Renal cortical epithelial cell (primary cell): ENCODE measurements around the gene SERPINE2. TPM values are rescaled to one million over a fixed set of nuclear protein-coding genes. Genes with fewer than 3 reads are reported as not detected.

Experiments
- DNase-seq: peaks from one replicate; pipeline ENCODE4 v3.0.0-alpha.2; 2011; ENCODE audit warnings: low read depth
- total RNA-seq: library from RNA; depleted of rRNA; stranded (reverse); fragments of >200 nt; gene quantifications from 2 replicates; pipeline ENCODE4 v1.2.3, GENCODE V29; 2014

Gene SERPINE2
- total RNA-seq, 1 donor from 2014 or later = 207 TPM

- DNase-seq = no peak
These were observed 7.7 kb upstream of the SERPINE2 start for GRCh38 chr2:224046752-224047151.

- no peak for DNase-seq
These were observed 3.2 kb upstream of the SERPINE2 start for GRCh38 chr2:224042191-224042696.

- DNase-seq = no peak
These were observed 2.5 kb upstream of the SERPINE2 start for GRCh38 chr2:224041554-224041953.

- no peak for DNase-seq
These were observed 1.7 kb upstream of the SERPINE2 start for GRCh38 chr2:224040753-224041152.

- no peak for DNase-seq
These were observed 819 bp upstream of the SERPINE2 start for GRCh38 chr2:224039770-224040440.

GRCh38 chr2:224038830-224039079, 331 bp downstream of the SERPINE2 start:
- no peak for DNase-seq

GRCh38 chr2:224038049-224038829, 847 bp downstream of the SERPINE2 start:
- DNase-seq = peak; percentile 19

GRCh38 chr2:224036731-224037361, 2.2 kb downstream of the SERPINE2 start:
- DNase-seq = no peak

GRCh38 chr2:224034017-224034416, 5.1 kb downstream of the SERPINE2 start:
- DNase-seq = no peak

- no peak for DNase-seq
These were observed 5.5 kb downstream of the SERPINE2 start for GRCh38 chr2:224033601-224034000.

- DNase-seq = no peak
These were observed 6.8 kb downstream of the SERPINE2 start for GRCh38 chr2:224032283-224032682.

- no peak for DNase-seq
These were observed 7.6 kb downstream of the SERPINE2 start for GRCh38 chr2:224031358-224031970.

GRCh38 chr2:224030786-224031185, 8.3 kb downstream of the SERPINE2 start:
- DNase-seq = peak; percentile 21

GRCh38 chr2:224029876-224030275, 9.2 kb downstream of the SERPINE2 start:
- DNase-seq = no peak

- DNase-seq = no peak
These were observed 11.2 kb downstream of the SERPINE2 start for GRCh38 chr2:224027931-224028330.

- no peak for DNase-seq
These were observed 12.0 kb downstream of the SERPINE2 start for GRCh38 chr2:224027070-224027469.

- DNase-seq = no peak
These were observed 13.2 kb downstream of the SERPINE2 start for GRCh38 chr2:224025874-224026273.

GRCh38 chr2:224024270-224024669, 14.8 kb downstream of the SERPINE2 start:
- no peak for DNase-seq

- peak; percentile 91 for DNase-seq
These were observed 15.9 kb downstream of the SERPINE2 start for GRCh38 chr2:224023188-224023587.

- DNase-seq = peak; percentile 86
These were observed 16.6 kb downstream of the SERPINE2 start for GRCh38 chr2:224022486-224022885.

GRCh38 chr2:224020523-224020922, 18.6 kb downstream of the SERPINE2 start:
- no peak for DNase-seq

- peak; percentile 89 for DNase-seq
These were observed 21.1 kb downstream of the SERPINE2 start for GRCh38 chr2:224017957-224018356.
